Mucosa of rectum (tissue), 2 donors: Measurements from ENCODE around the gene KRTAP20-1.

Experiments used
- H3K27ac ChIP-seq, 2 donors: one replicate each; pipeline ENCODE4 v1.7.0; 2013; ENCODE audit warnings: inconsistent platforms in 2 of 2, low read depth in 2 of 2, low read length in 2 of 2
- H3K27me3 ChIP-seq, 2 donors: one replicate each; pipeline ENCODE4 v1.7.0; 2013; ENCODE audit warnings: low read length in 2 of 2; ENCODE audit not compliant: control insufficient read depth in 2 of 2, insufficient read depth in 2 of 2
- H3K36me3 ChIP-seq, 2 donors: one replicate each; pipeline ENCODE4 v1.7.0; 2013; ENCODE audit warnings: low read length in 2 of 2; ENCODE audit not compliant: control insufficient read depth in 2 of 2, insufficient read depth in 2 of 2
- H3K4me1 ChIP-seq, 2 donors: one replicate each; pipeline ENCODE4 v1.7.0; 2013; ENCODE audit warnings: low read length in 2 of 2, mild to moderate bottlenecking in 1 of 2; ENCODE audit not compliant: control insufficient read depth in 2 of 2, insufficient read depth in 2 of 2
- H3K4me3 ChIP-seq, 2 donors: one replicate each; pipeline ENCODE4 v1.7.0; 2013; ENCODE audit warnings: low read length in 2 of 2
- H3K9ac ChIP-seq, 2 donors: one replicate each; pipeline ENCODE4 v1.7.0; 2013; ENCODE audit warnings: low read length in 2 of 2, low read depth in 1 of 2, mild to moderate bottlenecking in 1 of 2
- H3K9me3 ChIP-seq, 2 donors: one replicate each; pipeline ENCODE4 v1.7.0; 2013; ENCODE audit warnings: low read length in 2 of 2; ENCODE audit not compliant: control insufficient read depth in 2 of 2
- donor health status: healthy.
- donor health status: Normal muscosa, but diverticular disease.

The KRTAP20-1 gene

GRCh38 chr21:30605968-30606367 is 10.3 kb upstream of the KRTAP20-1 start:
- Histone ChIP-seq H3K4me1 (no peaks in the 10 kb centered on the region), H3K9ac (no peak overlapping the region), H3K27me3 (no peaks in the 10 kb centered on the region), H3K9me3 (peaks cover 3 to 6% of the 10 kb centered on the region in 2 donors), H3K27ac (no peak overlapping the region), H3K36me3 (no peaks in the 10 kb centered on the region), H3K4me3 (no peak overlapping the region)

GRCh38 chr21:30612132-30612531 is 4.1 kb upstream of the KRTAP20-1 start:
- H3K27me3 ChIP-seq: no peaks in the 10 kb centered on the region
- H3K27ac ChIP-seq: no peak overlapping the region
- H3K4me1 ChIP-seq: no peaks in the 10 kb centered on the region
- no peak overlapping the region for H3K9ac ChIP-seq
- H3K9me3 ChIP-seq: peaks cover 2 to 4% of the 10 kb centered on the region in 2 donors
- no peak overlapping the region for H3K4me3 ChIP-seq
- H3K36me3 ChIP-seq: no peaks in the 10 kb centered on the region

- Histone ChIP-seq H3K27me3 (no peaks in the 10 kb centered on the region), H3K4me3 (no peak within 1 kb of the TSS), H3K4me1 (no peaks in the 10 kb centered on the region), H3K27ac (no peak within 1 kb of the TSS), H3K36me3 (no peaks in the 10 kb centered on the region), H3K9me3 (peaks cover 2 to 4% of the 10 kb centered on the region in 2 donors), H3K9ac (no peak within 1 kb of the TSS)
These were observed 2.4 kb upstream of the KRTAP20-1 start, which contains the start of gene KRTAP6-1 for GRCh38 chr21:30613836-30614235. Gene KRTAP6-1, minus strand, starts transcription at chr21:30613930. Its CDS starts 26 bp downstream, at chr21:30613904.

GRCh38 chr21:30615199-30615598 is 1.0 kb upstream of the KRTAP20-1 start:
- Histone ChIP-seq H3K4me1 (no peaks in the 10 kb centered on the region), H3K36me3 (no peaks in the 10 kb centered on the region), H3K27me3 (no peaks in the 10 kb centered on the region), H3K4me3 (no peak overlapping the region), H3K9ac (no peak overlapping the region), H3K9me3 (peaks cover 2 to 4% of the 10 kb centered on the region in 2 donors), H3K27ac (no peak overlapping the region)

GRCh38 chr21:30620080-30620479 is 3.9 kb downstream of the KRTAP20-1 start:
- H3K4me3 ChIP-seq: no peak overlapping the region
- no peaks in the 10 kb centered on the region for H3K36me3 ChIP-seq
- no peak overlapping the region for H3K9ac ChIP-seq
- H3K27ac ChIP-seq: no peak overlapping the region
- H3K9me3 ChIP-seq: peaks cover 4 to 7% of the 10 kb centered on the region in 2 donors
- no peaks in the 10 kb centered on the region for H3K4me1 ChIP-seq
- no peaks in the 10 kb centered on the region for H3K27me3 ChIP-seq

GRCh38 chr21:30620522-30620921 is 4.3 kb downstream of the KRTAP20-1 start, which contains the start of gene KRTAP20-4:
Gene KRTAP20-4, plus strand, starts transcription at chr21:30620627.
- Histone ChIP-seq H3K9me3 (peaks cover 4 to 7% of the 10 kb centered on the region in 2 donors), H3K4me1 (no peaks in the 10 kb centered on the region), H3K36me3 (no peaks in the 10 kb centered on the region), H3K27ac (no peak within 1 kb of the TSS), H3K27me3 (no peaks in the 10 kb centered on the region), H3K4me3 (no peak within 1 kb of the TSS), H3K9ac (no peak within 1 kb of the TSS)

GRCh38 chr21:30623362-30623761 is 7.1 kb downstream of the KRTAP20-1 start:
- Histone ChIP-seq H3K27me3 (no peaks in the 10 kb centered on the region), H3K9me3 (peaks cover 4 to 5% of the 10 kb centered on the region in 2 donors), H3K4me1 (no peaks in the 10 kb centered on the region), H3K9ac (no peak overlapping the region), H3K36me3 (no peaks in the 10 kb centered on the region), H3K27ac (no peak overlapping the region), H3K4me3 (no peak overlapping the region)

GRCh38 chr21:30625449-30626165 is 9.4 kb downstream of the KRTAP20-1 start:
- no peak overlapping the region for H3K27ac ChIP-seq
- no peaks in the 10 kb centered on the region for H3K27me3 ChIP-seq
- no peak overlapping the region for H3K4me3 ChIP-seq
- H3K9ac ChIP-seq: no peak overlapping the region
- H3K36me3 ChIP-seq: no peaks in the 10 kb centered on the region
- peaks cover 4 to 5% of the 10 kb centered on the region in 2 donors for H3K9me3 ChIP-seq
- no peaks in the 10 kb centered on the region for H3K4me1 ChIP-seq

GRCh38 chr21:30628109-30628508 is 11.9 kb downstream of the KRTAP20-1 start:
- Histone ChIP-seq H3K9me3 (peaks cover 4 to 10% of the 10 kb centered on the region in 2 donors), H3K27me3 (no peaks in the 10 kb centered on the region), H3K4me1 (no peaks in the 10 kb centered on the region), H3K36me3 (no peaks in the 10 kb centered on the region), H3K4me3 (no peak overlapping the region), H3K9ac (no peak overlapping the region), H3K27ac (no peak overlapping the region)

GRCh38 chr21:30629200-30629599 is 13.0 kb downstream of the KRTAP20-1 start:
- Histone ChIP-seq H3K9me3 (peaks cover 0 to 5% of the 10 kb centered on the region in 2 donors), H3K27ac (no peak overlapping the region), H3K4me1 (no peaks in the 10 kb centered on the region), H3K27me3 (no peaks in the 10 kb centered on the region), H3K36me3 (no peaks in the 10 kb centered on the region), H3K9ac (no peak overlapping the region), H3K4me3 (no peak overlapping the region)
